GM12878 (cell line): ENCODE results near the gene COPZ2. TPM values are rescaled to one million over a fixed set of nuclear protein-coding genes. Genes with fewer than 3 reads are reported as not detected.

Source experiments
- BCL3 ChIP-seq: IDR thresholded peaks from 2 replicates; pipeline ENCODE4 v1.6.1; 2011; ENCODE audit warnings: borderline replicate concordance, low read depth, mild to moderate bottlenecking, moderate library complexity, low read length; ENCODE audit not compliant: insufficient read depth, poor library complexity, severe bottlenecking
- CBFB ChIP-seq: IDR thresholded peaks from 2 replicates; pipeline ENCODE4 v1.6.1; 2016; ENCODE audit warnings: antibody characterized with exemption, low read depth
- EED ChIP-seq: sonication (generic); IDR thresholded peaks from 2 replicates; pipeline ENCODE4 v1.6.1; 2016; ENCODE audit warnings: antibody characterized with exemption, low read depth
- PBX3 ChIP-seq: IDR thresholded peaks from 2 replicates; pipeline ENCODE4 v1.6.1; 2011; ENCODE audit warnings: mild to moderate bottlenecking, low read depth, low read length, moderate library complexity; ENCODE audit not compliant: insufficient replicate concordance
- POLR2AphosphoS5 ChIP-seq: IDR thresholded peaks from 2 replicates; pipeline ENCODE4 v1.6.1; 2011; ENCODE audit warnings: mild to moderate bottlenecking, low read length, inconsistent platforms
- PRDM15 ChIP-seq: fragments of 450-650 bp; formaldehyde crosslinking; IDR thresholded peaks from 2 replicates; pipeline ENCODE4 v1.4.0; 2020; ENCODE audit warnings: mild to moderate bottlenecking, moderate library complexity
- SKIL ChIP-seq: fragments of 450-650 bp; IDR thresholded peaks from 2 replicates; pipeline ENCODE4 v1.6.1; 2017; ENCODE audit warnings: mild to moderate bottlenecking, low read depth, inconsistent platforms; ENCODE audit not compliant: poor library complexity, severe bottlenecking
- ZBTB11 ChIP-seq: fragments of 450-650 bp; formaldehyde crosslinking; IDR thresholded peaks from 2 replicates; pipeline ENCODE4 v1.5.0; 2022; ENCODE audit warnings: mild to moderate bottlenecking, missing genetic modification characterization
- ZNF384 ChIP-seq: IDR thresholded peaks from 2 replicates; pipeline ENCODE4 v1.6.1; 2012; ENCODE audit warnings: low read depth, mild to moderate bottlenecking, low read length, improper control_type of control experiment, borderline replicate concordance
- ZNF687 ChIP-seq: fragments of 450-650 bp; IDR thresholded peaks from 2 replicates; pipeline ENCODE4 v1.6.1; 2017; ENCODE audit warnings: mild to moderate bottlenecking, moderate library complexity
- polyA plus RNA-seq, 11 experiments: library from polyadenylated mRNA; depleted of rRNA in 4 of 11; unstranded in 6 of 11; stranded (reverse) in 5 of 11; fragments of >200 nt; fragmentation: Nextera tagmentation in 4 of 11; fragmentation: Illumina TruSeq in 1 of 11; extraction: Ambion mirVana in 4 of 11; extraction: Trizol in 1 of 11; gene quantifications; 1 replicate in 1 of 11; 2 replicates in 10 of 11; pipeline versions ENCODE4 v1.2.1 to v1.2.3, GENCODE V29; 2011 to 2016; ENCODE audit warnings: inconsistent platforms in 2 of 11, missing spikeins in 2 of 11, low read depth in 1 of 11
- total RNA-seq, 4 experiments: library from RNA; depleted of rRNA in 3 of 4; stranded (reverse); fragments of >200 nt in 3 of 4; fragmentation: Illumina TruSeq in 1 of 4; extraction: Trizol in 1 of 4; gene quantifications; 2 replicates each; pipeline versions ENCODE4 v1.2.1 to v1.2.3, GENCODE V29; 2013 to 2021

COPZ2 gene
- total and polyA plus RNA-seq, 10 of the 15 experiments (the other 5 are each of a cell fraction or from before 2014, with no cell fraction given), result 0.20 to 4.3 (median 2.6) TPM

- TF ChIP-seq BCL3, result peak; percentile 22
- no peak for TF ChIP-seq PRDM15
- peak; percentile 99 for TF ChIP-seq PBX3
- TF ChIP-seq ZNF384, result no peak
- peak; percentile 98 for TF ChIP-seq CBFB
- TF ChIP-seq ZBTB11 (CRISPR knock-in tag), result no peak
- peak; percentile 98 for TF ChIP-seq POLR2AphosphoS5
- peak; percentile 86 for TF ChIP-seq ZNF687
- TF ChIP-seq SKIL, result peak; percentile 89
- TF ChIP-seq EED, result peak; percentile 60
These were observed 10.3 kb upstream of the COPZ2 start, which contains the start of gene NFE2L1 (continued) for GRCh38 chr17:48047741-48048383.
